Upper lobe of left lung (tissue), 6 donors: ENCODE results near the gene CCNA2. TPM values are rescaled to one million over a fixed set of nuclear protein-coding genes. Genes with fewer than 3 reads are reported as not detected.

Experiments
- ATAC-seq, 2 donors: fragments of 200-7000 bp; cut with Tn5 transposase; one replicate each; pipeline ENCODE4 v1.9.1; 2022; ENCODE audit warnings: mild to moderate bottlenecking in 2 of 2, moderate library complexity in 2 of 2; ENCODE audit not compliant: low FRiP score in 2 of 2
- DNase-seq, 2 donors: peaks; one replicate each; pipeline ENCODE4 v3.0.0-alpha.2; 2019 to 2020
- H3K27ac ChIP-seq, 4 donors: fragments of 200-600 bp; sonication (generic); one replicate each; pipeline ENCODE4 v1.5.1; 2016 to 2019
- H3K27me3 ChIP-seq, 4 donors: fragments of 200-600 bp; sonication (generic); one replicate each; pipeline ENCODE4 v1.5.1; 2017 to 2019
- H3K36me3 ChIP-seq, 4 donors: fragments of 200-600 bp; sonication (generic); one replicate each; pipeline ENCODE4 v1.5.1; 2016 to 2019
- H3K4me1 ChIP-seq, 4 donors: fragments of 200-600 bp; sonication (generic); one replicate each; pipeline ENCODE4 v1.5.1; 2018 to 2019
- H3K4me3 ChIP-seq, 4 donors: fragments of 200-600 bp; sonication (generic); one replicate each; pipeline ENCODE4 v1.5.1; 2017 to 2019; ENCODE audit warnings: mild to moderate bottlenecking in 2 of 4, moderate library complexity in 1 of 4
- H3K9me3 ChIP-seq, 4 donors: fragments of 200-600 bp; sonication (generic); one replicate each; pipeline ENCODE4 v1.5.1; 2018 to 2019
- EP300 ChIP-seq, 4 donors: sonication (generic); formaldehyde crosslinking; IDR thresholded peaks; one replicate each; pipeline ENCODE4 v1.5.1; 2017; ENCODE audit warnings: antibody characterized with exemption in 4 of 4, control low read depth in 2 of 4
- POLR2A ChIP-seq, 4 donors: fragments of 450-650 bp; IDR thresholded peaks; one replicate each; pipeline ENCODE4 v1.5.1; 2016 to 2017; ENCODE audit warnings: antibody characterized with exemption in 4 of 4, mild to moderate bottlenecking in 2 of 4
- POLR2AphosphoS5 ChIP-seq, 2 donors: sonication (generic); formaldehyde crosslinking; IDR thresholded peaks; one replicate each; pipeline ENCODE4 v1.5.1; 2017; ENCODE audit warnings: antibody characterized with exemption in 2 of 2
- WGBS, 2 donors: methylation state at CpG; one replicate each; pipeline ENCODE4 v1.1.5; 2017 to 2018; 5-methylcytosine and 5-hydroxymethylcytosine counted together
- total RNA-seq, 6 donors: library from RNA; depleted of rRNA in 4 of 6; stranded (reverse); fragments of >200 nt in 4 of 6; gene quantifications; one replicate each; pipeline versions ENCODE4 v1.1.0 to v1.2.1, GENCODE V29; 2016 to 2021
- TF ChIP-seq, protein P1 (sequence below), 6 experiments: fragments of 450-650 bp in 4 of 6; fragments of 200-600 bp in 2 of 6; sonication (generic) in 2 of 6; IDR thresholded peaks; one replicate each; pipeline ENCODE4 v1.5.1; 2016 to 2019; ENCODE audit warnings: antibody characterized with exemption in 6 of 6
- donor health status: DM: no; HTN: no; CAD: no; lungs with moderate emphysema.
- donor health status: DM: no; HTN: yes; CAD: no; lungs with severe emphysema.

Gene CCNA2
- total RNA-seq, 6 donors from 2014 or later, result 1.4 to 4.2 (median 2.5) TPM

DNA sequence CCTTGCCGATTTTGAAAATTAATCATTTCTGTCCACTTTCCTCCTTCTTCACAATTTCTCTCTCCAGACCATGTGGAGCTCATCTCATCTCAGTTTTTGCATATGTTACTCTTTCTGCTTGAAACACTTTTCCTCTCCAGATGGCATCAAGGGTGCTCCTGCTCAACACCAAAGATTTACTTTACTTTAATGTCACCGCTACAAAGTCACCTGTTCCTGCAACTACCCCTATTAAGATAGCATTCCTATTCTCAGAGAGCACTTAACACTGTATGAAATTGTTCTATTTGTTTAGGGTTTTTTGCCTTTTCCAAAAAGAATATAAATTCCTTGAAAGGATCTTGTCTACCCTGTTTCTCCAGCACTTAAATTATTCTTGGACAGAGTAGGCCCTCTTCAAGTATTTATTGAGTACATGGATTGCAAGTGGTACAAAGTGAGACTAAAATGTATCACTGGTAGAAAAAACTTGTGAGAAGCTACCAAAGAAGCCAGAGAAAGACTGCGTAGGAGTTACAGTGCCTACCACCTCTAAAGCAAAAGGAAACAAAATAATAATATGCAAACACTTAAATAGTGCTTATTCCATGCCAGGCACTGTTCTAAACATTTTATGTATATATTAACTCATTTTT, 23.7 kb downstream of the CCNA2 start:
- TF ChIP-seq, protein P1, sequence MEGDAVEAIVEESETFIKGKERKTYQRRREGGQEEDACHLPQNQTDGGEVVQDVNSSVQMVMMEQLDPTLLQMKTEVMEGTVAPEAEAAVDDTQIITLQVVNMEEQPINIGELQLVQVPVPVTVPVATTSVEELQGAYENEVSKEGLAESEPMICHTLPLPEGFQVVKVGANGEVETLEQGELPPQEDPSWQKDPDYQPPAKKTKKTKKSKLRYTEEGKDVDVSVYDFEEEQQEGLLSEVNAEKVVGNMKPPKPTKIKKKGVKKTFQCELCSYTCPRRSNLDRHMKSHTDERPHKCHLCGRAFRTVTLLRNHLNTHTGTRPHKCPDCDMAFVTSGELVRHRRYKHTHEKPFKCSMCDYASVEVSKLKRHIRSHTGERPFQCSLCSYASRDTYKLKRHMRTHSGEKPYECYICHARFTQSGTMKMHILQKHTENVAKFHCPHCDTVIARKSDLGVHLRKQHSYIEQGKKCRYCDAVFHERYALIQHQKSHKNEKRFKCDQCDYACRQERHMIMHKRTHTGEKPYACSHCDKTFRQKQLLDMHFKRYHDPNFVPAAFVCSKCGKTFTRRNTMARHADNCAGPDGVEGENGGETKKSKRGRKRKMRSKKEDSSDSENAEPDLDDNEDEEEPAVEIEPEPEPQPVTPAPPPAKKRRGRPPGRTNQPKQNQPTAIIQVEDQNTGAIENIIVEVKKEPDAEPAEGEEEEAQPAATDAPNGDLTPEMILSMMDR (IDR thresholded peaks at IDR 0.05), result no peak
- TF ChIP-seq POLR2A (IDR thresholded peaks at IDR 0.05), result no peak
- no peak for TF ChIP-seq POLR2AphosphoS5 (IDR thresholded peaks at IDR 0.05)
- no peak for TF ChIP-seq EP300 (IDR thresholded peaks at IDR 0.05)
- Histone ChIP-seq H3K9me3 (no peaks in the 10 kb centered on the region), H3K27ac (peak overlapping the region; percentile 80 to 94 (median 86)), H3K27me3 (no peaks in the 10 kb centered on the region), H3K4me1 (peaks cover 4 to 27% (median 11%) of the 10 kb centered on the region in 4 donors), H3K36me3 (peaks cover 6 to 25% (median 13%) of the 10 kb centered on the region in 4 donors), H3K4me3 (peak overlapping the region in 3 of 4 donors; percentile 75 to 95 (median 80))
- 65 to 75% methylated on average over 3 of the region's 3 CpGs for whole genome bisulfite sequencing, 2 donors
- ATAC-seq (peak in 1 of 2 donors; percentile 54), DNase-seq (no peak)

DNA sequence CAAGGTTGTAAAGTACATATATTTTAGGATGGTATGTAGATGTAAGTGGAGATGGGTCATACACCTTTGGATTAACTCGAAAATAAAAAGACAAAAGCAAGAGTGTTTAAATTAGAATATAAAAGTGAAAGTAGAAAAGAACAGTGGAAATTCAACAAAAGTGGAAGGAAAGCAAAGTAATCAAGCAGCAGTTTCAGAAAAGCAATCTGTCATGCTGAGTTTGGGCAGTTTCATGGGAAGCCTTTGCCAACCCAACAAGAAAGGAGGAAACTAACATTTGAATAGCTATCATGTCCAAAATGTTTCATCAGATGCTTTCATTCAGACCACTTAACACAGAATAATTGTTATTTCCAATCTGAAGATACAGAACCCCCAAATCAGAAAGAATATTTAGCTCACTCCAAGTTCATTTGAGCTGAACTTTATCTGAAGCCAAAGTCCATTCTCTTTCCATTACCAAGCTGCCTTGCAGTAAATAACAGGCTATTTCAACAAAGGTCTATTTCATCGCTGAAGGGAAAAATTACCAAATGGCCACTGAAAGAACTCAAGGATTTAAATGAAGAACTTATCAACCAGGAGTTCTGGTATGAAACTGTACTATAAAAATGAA, 24.4 kb downstream of the CCNA2 start:
- H3K4me3 ChIP-seq, result no peak overlapping the region
- no peak for ATAC-seq
- no peak for DNase-seq
- H3K9me3 ChIP-seq, result no peaks in the 10 kb centered on the region
- no peaks in the 10 kb centered on the region for H3K27me3 ChIP-seq
- TF ChIP-seq POLR2A (IDR thresholded peaks at IDR 0.05), result no peak
- no peak for TF ChIP-seq POLR2AphosphoS5 (IDR thresholded peaks at IDR 0.05)
- no peak for TF ChIP-seq EP300 (IDR thresholded peaks at IDR 0.05)
- TF ChIP-seq, protein P1 (IDR thresholded peaks at IDR 0.05), result no peak
- H3K27ac ChIP-seq, result no peak overlapping the region
- WGBS, 2 donors, result 43 to 44% methylated on average over 2 of the region's 2 CpGs
- H3K4me1 ChIP-seq, result peaks cover 4 to 34% (median 13%) of the 10 kb centered on the region in 4 donors
- H3K36me3 ChIP-seq, result peaks cover 6 to 19% (median 10%) of the 10 kb centered on the region in 4 donors

DNA sequence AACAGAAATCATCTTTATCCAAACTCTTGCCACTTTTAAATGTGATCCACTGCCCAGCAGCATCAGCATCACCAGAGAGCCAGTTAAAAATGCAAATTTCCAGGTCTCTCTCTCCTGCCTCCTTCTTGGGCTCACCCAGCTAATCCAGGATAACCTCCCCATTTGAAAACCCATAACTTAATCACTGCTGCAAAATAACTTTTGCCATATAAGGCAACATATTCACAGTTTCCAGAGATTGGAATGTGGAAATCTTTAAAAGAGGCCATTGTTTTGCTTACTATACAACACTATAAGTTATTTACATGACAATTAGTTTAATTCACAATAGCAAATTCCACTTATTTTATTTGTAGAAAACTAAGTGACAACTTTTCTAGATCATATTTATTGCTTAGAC, 27.4 kb downstream of the CCNA2 start:
- no peaks in the 10 kb centered on the region for H3K27me3 ChIP-seq
- peaks cover 0 to 22% (median 4%) of the 10 kb centered on the region in 4 donors for H3K4me1 ChIP-seq
- H3K27ac ChIP-seq, result no peak overlapping the region
- ATAC-seq, result no peak
- TF ChIP-seq EP300 (IDR thresholded peaks at IDR 0.05) (no peak), POLR2AphosphoS5 (IDR thresholded peaks at IDR 0.05) (no peak), POLR2A (IDR thresholded peaks at IDR 0.05) (no peak)
- TF ChIP-seq, protein P1 (IDR thresholded peaks at IDR 0.05), result no peak
- H3K36me3 ChIP-seq, result no peaks in the 10 kb centered on the region
- no peaks in the 10 kb centered on the region for H3K9me3 ChIP-seq
- DNase-seq, result no peak
- no peak overlapping the region for H3K4me3 ChIP-seq

DNA sequence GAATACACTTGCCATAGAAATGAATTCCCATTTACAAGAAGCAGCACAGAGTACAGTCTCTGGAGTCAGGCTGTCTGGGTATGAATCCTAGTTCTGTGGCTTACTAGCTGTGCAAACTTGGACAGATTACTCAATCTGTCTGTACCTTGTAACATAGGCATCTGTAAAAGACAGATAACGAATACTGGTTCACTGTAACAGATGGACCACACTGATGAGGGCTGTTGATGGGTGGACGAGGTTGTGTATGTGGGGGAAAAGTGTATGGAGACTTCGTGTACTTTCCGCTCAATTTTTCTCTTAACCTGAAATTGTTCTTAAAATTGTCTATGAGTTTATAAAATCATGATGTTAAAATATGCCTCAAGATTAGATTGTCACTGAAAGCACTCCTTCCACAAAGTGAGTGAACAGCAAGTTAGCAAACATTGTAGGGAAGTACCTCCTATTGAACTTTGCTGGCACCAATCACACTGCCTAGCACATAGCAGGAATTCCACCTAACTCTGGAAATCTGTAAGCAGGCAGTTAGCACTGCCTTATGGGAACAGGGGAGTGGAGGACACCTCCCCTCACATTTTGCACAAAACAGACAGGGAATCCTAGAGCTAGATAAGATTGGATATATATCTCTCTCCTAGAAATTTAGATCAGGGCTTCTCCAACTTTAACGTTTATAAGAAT, 29.0 kb downstream of the CCNA2 start:
- Histone ChIP-seq H3K36me3 (no peaks in the 10 kb centered on the region), H3K4me3 (no peak overlapping the region), H3K27ac (no peak overlapping the region), H3K4me1 (peaks cover 0 to 13% (median 4%) of the 10 kb centered on the region in 4 donors), H3K9me3 (no peaks in the 10 kb centered on the region), H3K27me3 (no peaks in the 10 kb centered on the region)
- ATAC-seq (peak in 1 of 2 donors; percentile 69), DNase-seq (no peak)
- TF ChIP-seq EP300 (IDR thresholded peaks at IDR 0.05), result no peak
- TF ChIP-seq, protein P1 (IDR thresholded peaks at IDR 0.05), result no peak
- no peak for TF ChIP-seq POLR2AphosphoS5 (IDR thresholded peaks at IDR 0.05)
- no peak for TF ChIP-seq POLR2A (IDR thresholded peaks at IDR 0.05)
- WGBS, 2 donors, result 52 to 58% methylated on average over 5 of the region's 5 CpGs
